ENCODE data around the gene COPG2.
A peak's percentile ranks its signal among the peaks of the same experiment; 100 is the strongest.

Gene COPG2

GRCh38 chr7:130492523-130493274, 175.8 kb downstream of the COPG2 start:
- peak; percentile 9 for DNase-seq

- DNase-seq = no peak
Observed at GRCh38 chr7:130491841-130492522, 176.6 kb downstream of the COPG2 start, which contains the start of gene MEST. Gene MEST, plus strand, starts transcription at chr7:130492085. Its CDS starts 229 bp downstream, at chr7:130492314.

GRCh38 chr7:130490888-130491804, 177.4 kb downstream of the COPG2 start:
- DNase-seq = peak; percentile 63

GRCh38 chr7:130490311-130490791, 178.2 kb downstream of the COPG2 start:
- no peak for DNase-seq

- no peak for DNase-seq
Observed at GRCh38 chr7:130489140-130489983, 179.2 kb downstream of the COPG2 start.

- no peak for DNase-seq
Observed at GRCh38 chr7:130488392-130489139, 180.0 kb downstream of the COPG2 start.

- DNase-seq = no peak
Observed at GRCh38 chr7:130486954-130487436, 181.6 kb downstream of the COPG2 start.

- DNase-seq = peak; percentile 76
Observed at GRCh38 chr7:130486114-130486953, 182.2 kb downstream of the COPG2 start.

GRCh38 chr7:130485734-130486113, 182.8 kb downstream of the COPG2 start:
- DNase-seq = no peak

- no peak for DNase-seq
Observed at GRCh38 chr7:130483031-130483430, 185.5 kb downstream of the COPG2 start.

GRCh38 chr7:130481898-130482297, 186.7 kb downstream of the COPG2 start:
- DNase-seq = no peak

GRCh38 chr7:130479716-130480400, 188.7 kb downstream of the COPG2 start:
- no peak for DNase-seq

- no peak for DNase-seq
Observed at GRCh38 chr7:130478991-130479390, 189.6 kb downstream of the COPG2 start.

GRCh38 chr7:130476297-130477150, 192.0 kb downstream of the COPG2 start:
- no peak for DNase-seq

GRCh38 chr7:130475776-130476175, 192.8 kb downstream of the COPG2 start:
- DNase-seq = no peak

GRCh38 chr7:130473876-130474275, 194.7 kb downstream of the COPG2 start:
- no peak for DNase-seq

- DNase-seq = no peak
Observed at GRCh38 chr7:130473289-130473688, 195.3 kb downstream of the COPG2 start.

- DNase-seq = no peak
Observed at GRCh38 chr7:130471974-130472373, 196.6 kb downstream of the COPG2 start.

- no peak for DNase-seq
Observed at GRCh38 chr7:130468612-130469011, 199.9 kb downstream of the COPG2 start.
